Measurements from ENCODE around the gene OBSCN.

DNA sequence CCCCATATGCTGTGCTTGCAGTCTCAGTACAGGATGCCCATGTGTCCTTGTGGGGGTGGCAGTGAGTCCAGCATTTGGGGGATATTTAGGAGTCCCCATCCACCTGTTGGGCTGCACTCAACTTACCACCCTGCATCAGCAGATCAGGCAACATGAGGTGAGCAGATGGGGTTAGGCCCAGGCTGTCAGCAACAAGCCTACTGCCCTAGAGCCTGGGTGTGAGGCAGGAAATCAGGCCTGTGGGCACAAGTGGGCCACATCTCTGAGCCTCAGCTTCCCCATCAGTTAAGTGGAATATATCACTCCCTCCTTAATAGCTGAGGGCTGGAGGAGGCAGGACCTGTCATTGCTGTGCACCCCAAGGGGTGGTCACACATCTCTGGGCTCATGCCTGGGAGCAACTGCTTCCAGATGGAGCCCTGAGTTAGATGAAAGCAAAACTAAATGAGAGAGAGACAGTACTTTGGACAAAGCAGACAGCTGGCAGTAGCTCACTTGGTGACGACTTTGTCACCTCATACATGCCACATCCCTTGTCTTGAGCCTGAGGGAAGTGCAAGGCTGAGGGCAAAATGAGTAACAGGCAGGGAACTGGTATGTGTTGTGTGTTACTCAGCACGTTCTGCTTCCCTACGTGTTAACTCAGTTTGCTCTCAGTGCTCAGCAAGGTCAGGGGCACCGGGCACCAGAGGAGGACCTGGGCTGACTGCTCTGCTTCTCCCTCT is 150.4 kb downstream of the OBSCN start:
- TF ChIP-seq SP1 (IDR thresholded peaks at IDR 0.05) (no peak), ARNT (IDR thresholded peaks at IDR 0.05) (no peak), LEF1 (IDR thresholded peaks at IDR 0.05; ENCODE audit: borderline replicate concordance) (no peak), FOXA1 (IDR thresholded peaks at IDR 0.05) (no peak), SUZ12 (IDR thresholded peaks at IDR 0.05) (no peak), NFRKB (IDR thresholded peaks at IDR 0.05) (no peak)
- TF ChIP-seq, protein P1, sequence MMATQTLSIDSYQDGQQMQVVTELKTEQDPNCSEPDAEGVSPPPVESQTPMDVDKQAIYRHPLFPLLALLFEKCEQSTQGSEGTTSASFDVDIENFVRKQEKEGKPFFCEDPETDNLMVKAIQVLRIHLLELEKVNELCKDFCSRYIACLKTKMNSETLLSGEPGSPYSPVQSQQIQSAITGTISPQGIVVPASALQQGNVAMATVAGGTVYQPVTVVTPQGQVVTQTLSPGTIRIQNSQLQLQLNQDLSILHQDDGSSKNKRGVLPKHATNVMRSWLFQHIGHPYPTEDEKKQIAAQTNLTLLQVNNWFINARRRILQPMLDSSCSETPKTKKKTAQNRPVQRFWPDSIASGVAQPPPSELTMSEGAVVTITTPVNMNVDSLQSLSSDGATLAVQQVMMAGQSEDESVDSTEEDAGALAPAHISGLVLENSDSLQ (IDR thresholded peaks at IDR 0.05): no peak

Data from HEK293T (cell line).